Lower leg skin (tissue), 4 donors: Measurements from ENCODE around the gene CST5. TPM values are rescaled to one million over a fixed set of nuclear protein-coding genes. Genes with fewer than 3 reads are reported as not detected.
A peak's percentile ranks its signal among the peaks of the same experiment; 100 is the strongest.
"Not testable (repeated sequence)": the region's sequence is repeated elsewhere in the genome, so short reads cannot be mapped to it uniquely, and the experiment has no call there.

ENCODE experiments used
- DNase-seq, 2 donors: peaks; one replicate each; pipeline ENCODE4 v3.0.0-alpha.2; 2019; ENCODE audit warnings: low spot score in 2 of 2
- H3K4me3 ChIP-seq: fragments of 200-600 bp; sonication (generic); 2 replicates; pipeline ENCODE4 v1.5.1; 2017; ENCODE audit warnings: mild to moderate bottlenecking, low read depth; ENCODE audit not compliant: poor library complexity, severe bottlenecking
- POLR2A ChIP-seq, 2 donors: fragments of 450-650 bp; IDR thresholded peaks; one replicate each; pipeline ENCODE4 v1.6.1; 2016 to 2017; ENCODE audit warnings: antibody characterized with exemption in 2 of 2, mild to moderate bottlenecking in 1 of 2, moderate library complexity in 1 of 2
- WGBS, 2 donors: methylation state at CpG; one replicate each; pipeline ENCODE4 v1.1.5; 2018; 5-methylcytosine and 5-hydroxymethylcytosine counted together
- intact Hi-C: fragments of 100-400 bp; cut with DNase I; formaldehyde crosslinking; loops from one replicate; pipeline ENCODE4 v1.15.0; 2023; ENCODE audit warnings: low total_unique reads
- total RNA-seq, 4 donors: library from RNA; depleted of rRNA; stranded (reverse); fragments of >200 nt; gene quantifications; one replicate each; pipeline ENCODE4 v1.1.0, GENCODE V29; 2016
- TF ChIP-seq, protein P1 (sequence below), 3 donors: fragments of 450-650 bp; IDR thresholded peaks; one replicate each; pipeline ENCODE4 v1.5.1; 2016; ENCODE audit warnings: antibody characterized with exemption in 3 of 3, mild to moderate bottlenecking in 3 of 3, moderate library complexity in 2 of 3

CST5 gene
- total RNA-seq, 4 donors from 2014 or later: not detected

DNA sequence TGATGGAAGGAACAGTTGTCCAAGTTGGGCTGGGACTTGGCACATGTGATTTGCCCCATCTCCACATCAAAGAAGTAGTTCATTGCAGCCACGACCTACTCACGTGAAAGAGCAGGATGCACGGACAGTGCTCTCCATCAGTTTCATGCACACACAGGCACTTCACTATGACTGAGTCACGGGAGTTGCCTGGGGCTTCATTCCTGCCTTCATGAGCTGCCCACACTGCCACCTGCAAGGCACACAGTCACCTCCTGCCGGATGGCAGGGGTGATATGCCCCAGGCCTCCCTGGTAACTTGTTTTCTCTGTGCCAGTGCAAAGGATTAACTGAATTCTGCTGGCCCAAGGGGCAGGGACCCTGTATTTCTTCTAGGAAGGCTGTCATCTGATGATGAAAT, 22.8 kb downstream of the CST5 start:
- 52 to 63% methylated on average over 4 to 5 of the region's 5 CpGs for WGBS, 2 donors
- intact Hi-C loops: no loop called here
- TF ChIP-seq, protein P1, sequence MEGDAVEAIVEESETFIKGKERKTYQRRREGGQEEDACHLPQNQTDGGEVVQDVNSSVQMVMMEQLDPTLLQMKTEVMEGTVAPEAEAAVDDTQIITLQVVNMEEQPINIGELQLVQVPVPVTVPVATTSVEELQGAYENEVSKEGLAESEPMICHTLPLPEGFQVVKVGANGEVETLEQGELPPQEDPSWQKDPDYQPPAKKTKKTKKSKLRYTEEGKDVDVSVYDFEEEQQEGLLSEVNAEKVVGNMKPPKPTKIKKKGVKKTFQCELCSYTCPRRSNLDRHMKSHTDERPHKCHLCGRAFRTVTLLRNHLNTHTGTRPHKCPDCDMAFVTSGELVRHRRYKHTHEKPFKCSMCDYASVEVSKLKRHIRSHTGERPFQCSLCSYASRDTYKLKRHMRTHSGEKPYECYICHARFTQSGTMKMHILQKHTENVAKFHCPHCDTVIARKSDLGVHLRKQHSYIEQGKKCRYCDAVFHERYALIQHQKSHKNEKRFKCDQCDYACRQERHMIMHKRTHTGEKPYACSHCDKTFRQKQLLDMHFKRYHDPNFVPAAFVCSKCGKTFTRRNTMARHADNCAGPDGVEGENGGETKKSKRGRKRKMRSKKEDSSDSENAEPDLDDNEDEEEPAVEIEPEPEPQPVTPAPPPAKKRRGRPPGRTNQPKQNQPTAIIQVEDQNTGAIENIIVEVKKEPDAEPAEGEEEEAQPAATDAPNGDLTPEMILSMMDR (IDR thresholded peaks at IDR 0.05): no peak
- no peak for TF ChIP-seq POLR2A (IDR thresholded peaks at IDR 0.05)

DNA sequence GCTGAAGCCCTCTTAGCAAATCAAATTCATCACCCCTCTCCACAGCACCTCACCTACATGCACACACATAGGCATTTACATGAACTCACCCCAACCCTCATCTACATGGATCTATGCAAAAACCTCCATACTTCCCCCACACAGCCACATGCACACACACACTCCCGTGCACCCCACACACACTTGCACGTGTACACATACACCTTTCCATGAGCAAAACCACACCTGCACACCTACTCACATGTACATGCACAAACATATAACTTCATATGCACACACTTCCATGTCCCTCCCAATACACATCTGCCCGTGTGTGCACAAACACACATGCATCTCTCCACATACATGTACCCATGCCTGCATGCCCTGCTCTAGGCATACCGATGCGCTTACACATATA, 23.3 kb downstream of the CST5 start:
- TF ChIP-seq, protein P1 (IDR thresholded peaks at IDR 0.05): no peak
- TF ChIP-seq POLR2A (IDR thresholded peaks at IDR 0.05): no peak
- 86 to 87% methylated on average over 5 of the region's 5 CpGs for WGBS, 2 donors
- intact Hi-C loops: no loop called here
- H3K4me3 ChIP-seq: no peak overlapping the region
- no peak for DNase-seq

More for the DNA sequence above, 22.8 kb downstream of the CST5 start:
- no peak for DNase-seq
- no peak overlapping the region for H3K4me3 ChIP-seq

DNA sequence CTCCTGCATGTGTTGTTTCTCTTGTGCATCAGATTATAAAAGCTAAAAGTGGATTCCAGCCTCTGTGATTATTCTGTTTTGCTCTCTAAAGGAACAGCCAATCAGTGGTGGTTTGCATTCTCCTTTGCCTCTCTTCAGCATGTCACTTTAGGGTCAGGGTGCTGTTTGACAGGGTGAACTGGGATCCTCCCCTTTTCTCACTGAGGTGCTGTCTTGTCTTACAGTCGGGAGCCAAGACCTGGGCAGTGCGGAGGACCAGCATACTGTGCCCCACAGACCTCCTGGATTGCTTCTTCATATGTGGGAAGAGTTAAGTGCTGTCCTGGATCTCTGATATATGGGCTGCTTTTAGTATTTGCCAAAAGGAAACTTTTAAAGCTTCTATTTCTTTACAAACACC, 37.9 kb downstream of the CST5 start:
- no peak for TF ChIP-seq POLR2A (IDR thresholded peaks at IDR 0.05)
- TF ChIP-seq, protein P1 (IDR thresholded peaks at IDR 0.05): no peak
- intact Hi-C loops: no loop called here
- no peak overlapping the region for H3K4me3 ChIP-seq
- WGBS, 2 donors: 63 to 64% methylated on average over 2 of the region's 2 CpGs
- no peak for DNase-seq

DNA sequence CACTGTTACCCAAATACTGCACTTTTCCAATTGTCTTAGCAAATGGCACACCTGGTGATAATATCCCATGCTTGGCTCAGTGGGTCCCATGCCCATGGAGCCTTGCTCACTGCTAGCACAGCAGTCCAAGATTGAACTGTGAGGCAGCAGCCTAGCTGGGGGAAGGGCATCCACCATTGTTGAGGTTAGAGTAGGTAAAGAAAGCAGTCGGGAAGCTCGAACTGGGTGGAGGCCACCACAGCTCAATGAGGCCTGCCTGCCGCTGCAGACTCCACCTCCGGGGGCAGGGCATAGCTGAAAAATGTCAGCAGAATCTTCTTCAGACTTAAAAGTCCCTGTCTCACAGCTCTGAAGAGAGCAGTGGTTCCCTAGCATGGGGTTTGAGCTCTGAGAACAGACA, 43.8 kb downstream of the CST5 start:
- DNase-seq: peak in 1 of 2 donors; percentile 21
- no peak overlapping the region for H3K4me3 ChIP-seq
- intact Hi-C loops: no loop called here
- 58 to 77% methylated on average over 4 of the region's 4 CpGs for WGBS, 2 donors
- TF ChIP-seq, protein P1 (IDR thresholded peaks at IDR 0.05): no peak
- TF ChIP-seq POLR2A (IDR thresholded peaks at IDR 0.05): no peak

DNA sequence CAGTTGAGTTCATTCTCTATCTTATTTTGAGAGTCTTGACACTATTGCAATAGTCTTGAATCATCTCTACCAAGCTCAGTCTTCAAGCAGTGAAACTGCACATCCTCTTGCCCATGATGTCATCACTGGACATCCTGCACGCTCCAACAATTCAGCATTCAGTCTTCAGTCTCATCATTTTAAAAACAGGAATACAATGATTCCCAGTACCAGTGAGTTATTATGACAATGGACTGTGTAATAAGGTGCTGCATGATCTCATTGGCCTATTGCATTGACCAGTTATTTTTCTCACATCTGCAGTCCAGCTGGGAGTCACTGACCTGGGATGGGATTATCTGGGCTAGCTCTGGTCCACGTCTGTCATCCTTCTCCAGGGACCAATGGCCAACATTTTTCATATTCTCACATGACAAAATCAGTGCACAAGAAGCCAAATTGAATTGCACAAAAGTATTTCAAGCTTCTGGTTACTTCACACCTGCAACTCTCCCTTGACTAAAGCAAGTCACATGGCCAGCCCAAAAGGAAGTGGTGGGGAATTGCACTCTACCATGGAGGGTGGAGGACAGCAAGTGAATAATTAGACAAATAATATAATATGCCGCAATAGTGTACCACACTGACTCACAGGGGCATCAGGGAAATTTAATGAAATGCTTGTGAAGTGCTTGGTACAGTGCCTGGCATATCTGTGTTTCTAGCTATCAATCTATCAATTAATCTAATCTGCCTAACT, 46.6 kb downstream of the CST5 start:
- WGBS, 2 donors: 43 to 62% methylated on average over 3 of the region's 3 CpGs
- TF ChIP-seq POLR2A (IDR thresholded peaks at IDR 0.05): no peak
- TF ChIP-seq, protein P1 (IDR thresholded peaks at IDR 0.05): no peak
- no peak overlapping the region for H3K4me3 ChIP-seq
- intact Hi-C loops: no loop called here
- no peak for DNase-seq

DNA sequence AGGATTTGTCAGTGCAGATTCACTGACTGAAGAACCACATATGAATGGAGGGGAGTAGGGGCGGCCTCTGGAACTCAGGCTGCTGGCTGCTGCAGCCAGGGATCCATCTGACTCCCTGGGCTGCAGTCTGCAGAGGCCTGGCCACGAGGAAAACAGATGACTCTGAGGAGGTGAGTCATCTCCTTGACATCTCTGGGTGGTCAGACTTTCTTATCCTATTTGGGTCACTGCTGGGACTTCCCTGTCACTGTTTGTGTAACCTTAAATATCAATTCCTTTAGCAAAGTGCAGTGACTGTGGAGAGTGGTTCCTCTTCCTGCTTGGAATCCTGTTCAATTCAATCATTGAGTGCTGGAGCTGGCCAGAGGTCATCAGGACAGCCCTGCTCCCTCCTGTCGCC, 47.6 kb downstream of the CST5 start:
- WGBS, 2 donors: 40 to 47% methylated on average over 3 of the region's 3 CpGs
- intact Hi-C loops, DNase-seq, H3K4me3 ChIP-seq: not testable (repeated sequence)
